HCT116 (cell line): ENCODE data around the gene LMBR1. TPM values are rescaled to one million over a fixed set of nuclear protein-coding genes. Genes with fewer than 3 reads are reported as not detected.

Experiments used
- ATAC-seq: fragments of 200-7000 bp; cut with Tn5 transposase; 2 replicates; pipeline ENCODE4 v1.9.1; 2020; ENCODE audit warnings: mild to moderate bottlenecking, moderate library complexity
- BruUV-seq: library from RNA; stranded (reverse); fragments of 400-500 nt; replicated peaks from 2 replicates; lab custom pipeline; 2021; lab: Mats Ljungman, UMichigan
- CTCF ChIA-PET: fragments of 300-600 bp; sonication (Branson Sonifier 250); formaldehyde crosslinking; loops from one replicate; lab custom pipeline; 2021; ENCODE audit warnings: antibody characterized with exemption; lab: Charles Lee
- POLR2A ChIA-PET: fragments of 300-600, 350-600 bp; sonication (Branson Sonifier 250); formaldehyde crosslinking; loops from one replicate; lab custom pipeline; 2021; ENCODE audit warnings: antibody characterized with exemption; lab: Charles Lee
- RAD21 ChIA-PET, 2 experiments: fragments of 300-600 bp; sonication (Branson Sonifier 250); formaldehyde crosslinking; loops; one replicate each; lab custom pipeline; 2023; ENCODE audit warnings: low total read pairs in 2 of 2; ENCODE audit not compliant: uncharacterized antibody in 2 of 2, unreplicated experiment in 2 of 2, low non-redundant PET in 1 of 2; lab: Charles Lee
- DNase-seq: peaks from one replicate; pipeline ENCODE4 v3.0.0-alpha.2; 2010; ENCODE audit warnings: low read depth, low spot score
- H2AFZ ChIP-seq: fragments of 200-600 bp; shearing (Covaris generic), sonication (generic); 2 replicates; pipeline ENCODE4 v1.6.1; 2017; ENCODE audit warnings: low read depth, mixed run types, mixed read lengths, antibody characterized with exemption, low read length; ENCODE audit not compliant: poor library complexity, severe bottlenecking
- H3K27ac ChIP-seq: 2 replicates; pipeline ENCODE4 v1.5.1; 2012; ENCODE audit warnings: low read depth, low read length
- H3K27me3 ChIP-seq: fragments of 200-600 bp; sonication (generic); 2 replicates; pipeline ENCODE4 v1.6.1; 2016; ENCODE audit warnings: mixed run types, low read length, mixed read lengths; ENCODE audit not compliant: insufficient read depth
- H3K36me3 ChIP-seq, 2 experiments: fragments of 200-500 bp in 1 of 2; fragments of 200-600 bp in 1 of 2; sonication (Bioruptor generic) in 1 of 2; sonication (generic) in 1 of 2; 2 replicates each; pipeline versions ENCODE4 v1.5.1 to v1.6.1; 2014 to 2016; ENCODE audit warnings: low read length in 2 of 2, inconsistent platforms in 1 of 2, mixed read lengths in 1 of 2, mixed run types in 1 of 2; ENCODE audit not compliant: insufficient read depth in 2 of 2, control insufficient read depth in 1 of 2
- H3K4me1 ChIP-seq, 2 experiments: fragments of 200-600 bp in 1 of 2; sonication (generic) in 1 of 2; 2 replicates each; pipeline versions ENCODE4 v1.5.1 to v1.6.1; 2012 to 2017; ENCODE audit warnings: low read length in 2 of 2, inconsistent platforms in 1 of 2, mild to moderate bottlenecking in 1 of 2, mixed read lengths in 1 of 2, mixed run types in 1 of 2, moderate library complexity in 1 of 2; ENCODE audit not compliant: insufficient read depth in 2 of 2, control insufficient read depth in 1 of 2
- H3K4me2 ChIP-seq: fragments of 200-600 bp; sonication (generic); 2 replicates; pipeline ENCODE4 v1.6.1; 2017; ENCODE audit warnings: mixed run types, low read length, mixed read lengths
- H3K4me3 ChIP-seq, 2 experiments: fragments of 200-600 bp in 1 of 2; sonication (generic) in 1 of 2; replicated peaks in 1 of 2; 2 replicates each; pipeline ENCODE4 v1.5.1; 2011 to 2016; ENCODE audit warnings: low read length in 2 of 2, control low read depth in 1 of 2, low read depth in 1 of 2, mild to moderate bottlenecking in 1 of 2, mixed read lengths in 1 of 2, mixed run types in 1 of 2
- H3K79me2 ChIP-seq: fragments of 200-600 bp; sonication (generic); 2 replicates; pipeline ENCODE4 v1.6.1; 2017; ENCODE audit warnings: mild to moderate bottlenecking, mixed run types, low read length, moderate library complexity, mixed read lengths; ENCODE audit not compliant: insufficient read depth
- H3K9ac ChIP-seq: fragments of 200-600 bp; sonication (generic); 2 replicates; pipeline ENCODE4 v1.6.1; 2016; ENCODE audit warnings: low read length, mixed read lengths
- H3K9me2 ChIP-seq: fragments of 200-600 bp; sonication (generic), shearing (Covaris generic); 2 replicates; pipeline ENCODE4 v1.6.1; 2017; ENCODE audit warnings: mixed run types, mild to moderate bottlenecking, moderate library complexity; ENCODE audit not compliant: insufficient read depth
- H3K9me3 ChIP-seq, 2 experiments: fragments of 200-500 bp in 1 of 2; fragments of 200-600 bp in 1 of 2; sonication (Bioruptor generic) in 1 of 2; sonication (generic) in 1 of 2; 2 replicates each; pipeline ENCODE4 v1.6.1; 2014 to 2017; ENCODE audit warnings: low read length in 2 of 2, mixed read lengths in 2 of 2, inconsistent platforms in 1 of 2, low read depth in 1 of 2, mild to moderate bottlenecking in 1 of 2, mixed run types in 1 of 2, moderate library complexity in 1 of 2; ENCODE audit not compliant: control insufficient read depth in 1 of 2, insufficient read depth in 1 of 2
- H4K20me1 ChIP-seq: fragments of 200-600 bp; sonication (generic), shearing (Covaris generic); 2 replicates; pipeline ENCODE4 v1.6.1; 2017; ENCODE audit warnings: mixed run types, mild to moderate bottlenecking, moderate library complexity; ENCODE audit not compliant: insufficient read depth
- CEBPB ChIP-seq: IDR thresholded peaks from 2 replicates; pipeline ENCODE4 v1.6.1; 2012; ENCODE audit warnings: low read depth
- EZH2phosphoT487 ChIP-seq: fragments of 200-600 bp; IDR thresholded peaks from 2 replicates; pipeline ENCODE4 v1.6.1; 2018; ENCODE audit warnings: antibody characterized with exemption, borderline replicate concordance
- FOSL1 ChIP-seq: IDR thresholded peaks from 2 replicates; pipeline ENCODE4 v1.6.1; 2012; ENCODE audit warnings: low read depth
- JUND ChIP-seq: IDR thresholded peaks from 2 replicates; pipeline ENCODE4 v1.6.1; 2012
- POLR2A ChIP-seq: IDR thresholded peaks from 2 replicates; pipeline ENCODE4 v1.7.0; 2011; ENCODE audit warnings: borderline replicate concordance; ENCODE audit not compliant: insufficient read depth, insufficient read length; ENCODE audit errors: extremely low read depth
- SIN3A ChIP-seq: IDR thresholded peaks from 2 replicates; pipeline ENCODE4 v1.6.1; 2012; ENCODE audit warnings: low read depth
- SP1 ChIP-seq: IDR thresholded peaks from 2 replicates; pipeline ENCODE4 v1.6.1; 2012; ENCODE audit warnings: low read depth
- TCF7L2 ChIP-seq: IDR thresholded peaks from 2 replicates; pipeline ENCODE4 v1.7.0; 2011; ENCODE audit warnings: borderline replicate concordance, inconsistent platforms; ENCODE audit not compliant: insufficient read depth, insufficient read length; ENCODE audit errors: extremely low read depth
- ZFX ChIP-seq: fragments of 450-650 bp; IDR thresholded peaks from 2 replicates; pipeline ENCODE4 v1.6.1; 2017
- intact Hi-C: fragments of 100-400 bp; cut with micrococcal nuclease; formaldehyde crosslinking; loops from 2 replicates; pipeline ENCODE4 v1.10.0; 2022
- total RNA-seq: library from RNA; stranded (reverse); gene quantifications from one replicate; pipeline ENCODE4 v1.2.1, GENCODE V29; 2021; ENCODE audit not compliant: unreplicated experiment
- TF ChIP-seq, protein P1 (sequence below): IDR thresholded peaks from 2 replicates; pipeline ENCODE4 v1.6.1; 2012
- TF ChIP-seq, protein P2 (sequence below): IDR thresholded peaks from 2 replicates; pipeline ENCODE4 v1.6.1; 2012; ENCODE audit warnings: low read depth
- TF ChIP-seq, protein P3 (sequence below): IDR thresholded peaks from 2 replicates; pipeline ENCODE4 v1.6.1; 2011; ENCODE audit warnings: mild to moderate bottlenecking, low read length, moderate library complexity; ENCODE audit not compliant: insufficient replicate concordance; ENCODE audit errors: extremely low read depth
- TF ChIP-seq, protein P4 (sequence below): IDR thresholded peaks from 2 replicates; pipeline ENCODE4 v1.6.1; 2012
- TF ChIP-seq, protein P5 (sequence below), 3 experiments: fragments of 200-600 bp in 1 of 3; sonication (generic) in 1 of 3; IDR thresholded peaks in 2 of 3; conservative IDR thresholded peaks in 1 of 3; 2 replicates each; pipeline ENCODE4 v1.5.1; 2012 to 2017; ENCODE audit warnings: low read depth in 2 of 3, low read length in 2 of 3, antibody characterized with exemption in 1 of 3, borderline replicate concordance in 1 of 3, control low read depth in 1 of 3, mild to moderate bottlenecking in 1 of 3, mixed read lengths in 1 of 3, mixed run types in 1 of 3, moderate library complexity in 1 of 3; ENCODE audit not compliant: insufficient read depth in 1 of 3

LMBR1 gene
- total RNA-seq, 1 experiment from 2014 or later: 84.0 TPM

DNA sequence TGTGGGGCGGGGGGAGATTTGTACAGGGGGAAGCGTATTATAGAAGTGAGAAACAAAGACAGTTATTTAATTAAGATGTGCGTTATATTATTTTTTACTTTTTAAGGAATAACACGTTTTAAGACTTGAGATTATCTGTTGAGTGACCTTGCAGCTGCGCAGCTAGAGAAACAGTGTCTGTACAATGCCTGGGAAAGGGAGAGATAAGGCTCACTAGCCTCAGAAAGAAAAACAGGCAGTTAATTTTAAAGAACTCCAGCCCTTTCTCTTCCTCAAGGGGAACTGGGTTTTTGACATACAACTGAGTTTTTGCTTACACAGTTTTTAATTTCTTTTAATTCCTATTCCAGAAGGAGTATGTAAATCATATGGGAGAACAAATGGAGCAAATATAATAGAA is 50.7 kb downstream of the LMBR1 start:
- RAD21 ChIA-PET: no interaction called here

More for the DNA sequence above, 50.7 kb downstream of the LMBR1 start:
- DNase-seq (no peak), ATAC-seq (no peak)
- no peaks in the 10 kb centered on the region for H3K9me2 ChIP-seq
- no peaks in the 10 kb centered on the region for H3K27me3 ChIP-seq
- H3K4me2 ChIP-seq: no peak overlapping the region
- no TSS peak for BruUV-seq
- ChIA-PET POLR2A (no interaction called here), CTCF (no interaction called here)
- H2AFZ ChIP-seq: no peak overlapping the region
- TF ChIP-seq, protein P1, sequence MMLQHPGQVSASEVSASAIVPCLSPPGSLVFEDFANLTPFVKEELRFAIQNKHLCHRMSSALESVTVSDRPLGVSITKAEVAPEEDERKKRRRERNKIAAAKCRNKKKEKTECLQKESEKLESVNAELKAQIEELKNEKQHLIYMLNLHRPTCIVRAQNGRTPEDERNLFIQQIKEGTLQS: no peak
- TF ChIP-seq, protein P2, sequence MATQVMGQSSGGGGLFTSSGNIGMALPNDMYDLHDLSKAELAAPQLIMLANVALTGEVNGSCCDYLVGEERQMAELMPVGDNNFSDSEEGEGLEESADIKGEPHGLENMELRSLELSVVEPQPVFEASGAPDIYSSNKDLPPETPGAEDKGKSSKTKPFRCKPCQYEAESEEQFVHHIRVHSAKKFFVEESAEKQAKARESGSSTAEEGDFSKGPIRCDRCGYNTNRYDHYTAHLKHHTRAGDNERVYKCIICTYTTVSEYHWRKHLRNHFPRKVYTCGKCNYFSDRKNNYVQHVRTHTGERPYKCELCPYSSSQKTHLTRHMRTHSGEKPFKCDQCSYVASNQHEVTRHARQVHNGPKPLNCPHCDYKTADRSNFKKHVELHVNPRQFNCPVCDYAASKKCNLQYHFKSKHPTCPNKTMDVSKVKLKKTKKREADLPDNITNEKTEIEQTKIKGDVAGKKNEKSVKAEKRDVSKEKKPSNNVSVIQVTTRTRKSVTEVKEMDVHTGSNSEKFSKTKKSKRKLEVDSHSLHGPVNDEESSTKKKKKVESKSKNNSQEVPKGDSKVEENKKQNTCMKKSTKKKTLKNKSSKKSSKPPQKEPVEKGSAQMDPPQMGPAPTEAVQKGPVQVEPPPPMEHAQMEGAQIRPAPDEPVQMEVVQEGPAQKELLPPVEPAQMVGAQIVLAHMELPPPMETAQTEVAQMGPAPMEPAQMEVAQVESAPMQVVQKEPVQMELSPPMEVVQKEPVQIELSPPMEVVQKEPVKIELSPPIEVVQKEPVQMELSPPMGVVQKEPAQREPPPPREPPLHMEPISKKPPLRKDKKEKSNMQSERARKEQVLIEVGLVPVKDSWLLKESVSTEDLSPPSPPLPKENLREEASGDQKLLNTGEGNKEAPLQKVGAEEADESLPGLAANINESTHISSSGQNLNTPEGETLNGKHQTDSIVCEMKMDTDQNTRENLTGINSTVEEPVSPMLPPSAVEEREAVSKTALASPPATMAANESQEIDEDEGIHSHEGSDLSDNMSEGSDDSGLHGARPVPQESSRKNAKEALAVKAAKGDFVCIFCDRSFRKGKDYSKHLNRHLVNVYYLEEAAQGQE: no peak
- TF ChIP-seq EZH2phosphoT487: no peak
- no peak for TF ChIP-seq CEBPB
- TF ChIP-seq JUND: no peak
- no peak for TF ChIP-seq TCF7L2
- TF ChIP-seq SP1: no peak
- TF ChIP-seq POLR2A: no peak
- no peak for TF ChIP-seq SIN3A
- TF ChIP-seq, protein P3, sequence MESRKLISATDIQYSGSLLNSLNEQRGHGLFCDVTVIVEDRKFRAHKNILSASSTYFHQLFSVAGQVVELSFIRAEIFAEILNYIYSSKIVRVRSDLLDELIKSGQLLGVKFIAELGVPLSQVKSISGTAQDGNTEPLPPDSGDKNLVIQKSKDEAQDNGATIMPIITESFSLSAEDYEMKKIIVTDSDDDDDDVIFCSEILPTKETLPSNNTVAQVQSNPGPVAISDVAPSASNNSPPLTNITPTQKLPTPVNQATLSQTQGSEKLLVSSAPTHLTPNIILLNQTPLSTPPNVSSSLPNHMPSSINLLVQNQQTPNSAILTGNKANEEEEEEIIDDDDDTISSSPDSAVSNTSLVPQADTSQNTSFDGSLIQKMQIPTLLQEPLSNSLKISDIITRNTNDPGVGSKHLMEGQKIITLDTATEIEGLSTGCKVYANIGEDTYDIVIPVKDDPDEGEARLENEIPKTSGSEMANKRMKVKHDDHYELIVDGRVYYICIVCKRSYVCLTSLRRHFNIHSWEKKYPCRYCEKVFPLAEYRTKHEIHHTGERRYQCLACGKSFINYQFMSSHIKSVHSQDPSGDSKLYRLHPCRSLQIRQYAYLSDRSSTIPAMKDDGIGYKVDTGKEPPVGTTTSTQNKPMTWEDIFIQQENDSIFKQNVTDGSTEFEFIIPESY: no peak
- TF ChIP-seq, protein P4, sequence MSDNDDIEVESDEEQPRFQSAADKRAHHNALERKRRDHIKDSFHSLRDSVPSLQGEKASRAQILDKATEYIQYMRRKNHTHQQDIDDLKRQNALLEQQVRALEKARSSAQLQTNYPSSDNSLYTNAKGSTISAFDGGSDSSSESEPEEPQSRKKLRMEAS: no peak
- TF ChIP-seq, protein P5, sequence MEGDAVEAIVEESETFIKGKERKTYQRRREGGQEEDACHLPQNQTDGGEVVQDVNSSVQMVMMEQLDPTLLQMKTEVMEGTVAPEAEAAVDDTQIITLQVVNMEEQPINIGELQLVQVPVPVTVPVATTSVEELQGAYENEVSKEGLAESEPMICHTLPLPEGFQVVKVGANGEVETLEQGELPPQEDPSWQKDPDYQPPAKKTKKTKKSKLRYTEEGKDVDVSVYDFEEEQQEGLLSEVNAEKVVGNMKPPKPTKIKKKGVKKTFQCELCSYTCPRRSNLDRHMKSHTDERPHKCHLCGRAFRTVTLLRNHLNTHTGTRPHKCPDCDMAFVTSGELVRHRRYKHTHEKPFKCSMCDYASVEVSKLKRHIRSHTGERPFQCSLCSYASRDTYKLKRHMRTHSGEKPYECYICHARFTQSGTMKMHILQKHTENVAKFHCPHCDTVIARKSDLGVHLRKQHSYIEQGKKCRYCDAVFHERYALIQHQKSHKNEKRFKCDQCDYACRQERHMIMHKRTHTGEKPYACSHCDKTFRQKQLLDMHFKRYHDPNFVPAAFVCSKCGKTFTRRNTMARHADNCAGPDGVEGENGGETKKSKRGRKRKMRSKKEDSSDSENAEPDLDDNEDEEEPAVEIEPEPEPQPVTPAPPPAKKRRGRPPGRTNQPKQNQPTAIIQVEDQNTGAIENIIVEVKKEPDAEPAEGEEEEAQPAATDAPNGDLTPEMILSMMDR (IDR thresholded peaks at IDR 0.05 in 2 of 3, conservative IDR thresholded peaks at IDR 0.05 in 1 of 3; ENCODE audit: borderline replicate concordance in 1 of 3, insufficient read depth in 1 of 3, low read depth in 2 of 3, low read length in 2 of 3): no peak
- TF ChIP-seq ZFX: no peak
- TF ChIP-seq FOSL1: no peak
- H3K27ac ChIP-seq: no peak overlapping the region
- H3K4me3 ChIP-seq: no peak overlapping the region
- peaks cover 8% of the 10 kb centered on the region; the same call in 1 of the 2 replicates for H4K20me1 ChIP-seq
- intact Hi-C loops: no loop called here
- no peaks in the 10 kb centered on the region for H3K4me1 ChIP-seq
- no peaks in the 10 kb centered on the region for H3K9me3 ChIP-seq
- H3K9ac ChIP-seq: no peak overlapping the region
- no peaks in the 10 kb centered on the region for H3K36me3 ChIP-seq
- peaks cover 91% of the 10 kb centered on the region for H3K79me2 ChIP-seq
